Activated CD4-positive, alpha-beta T cell treated with anti-CD3 and anti-CD28 coated beads, Interleukin-2, amount 10 ng/mL, durations not matched to agents 24 days and 14 days (primary cell): Measurements from ENCODE around the gene TMEM259. TPM values are rescaled to one million over a fixed set of nuclear protein-coding genes. Genes with fewer than 3 reads are reported as not detected.

Experiments used
- DNase-seq: peaks from one replicate; pipeline ENCODE4 v3.0.0; 2022
- H3K27ac Mint-ChIP-seq: one replicate; pipeline ENCODE4 v1.8.0; 2022; ENCODE audit warnings: mild to moderate bottlenecking, mixed read lengths
- H3K27me3 Mint-ChIP-seq: one replicate; pipeline ENCODE4 v1.8.0; 2022; ENCODE audit warnings: mixed read lengths
- H3K36me3 Mint-ChIP-seq: one replicate; pipeline ENCODE4 v1.8.0; 2022; ENCODE audit warnings: low read depth, mild to moderate bottlenecking, mixed read lengths
- H3K4me1 Mint-ChIP-seq: one replicate; pipeline ENCODE4 v1.8.0; 2021; ENCODE audit warnings: mixed read lengths
- H3K4me3 Mint-ChIP-seq: one replicate; pipeline ENCODE4 v1.8.0; 2022; ENCODE audit warnings: mild to moderate bottlenecking, moderate library complexity, mixed read lengths
- H3K9me3 Mint-ChIP-seq: one replicate; pipeline ENCODE4 v1.8.0; 2021; ENCODE audit warnings: mixed read lengths
- intact Hi-C: fragments of 100-400 bp; cut with micrococcal nuclease; formaldehyde crosslinking; loops from one replicate; pipeline ENCODE4 v1.15.1; 2023
- total RNA-seq: library from RNA; stranded (reverse); gene quantifications from 2 replicates; pipeline ENCODE4 v1.2.3, GENCODE V29; 2022

TMEM259 gene
- total RNA-seq, 1 donor from 2014 or later: 156 TPM

GRCh38 chr19:1001538-1002166, 19.3 kb downstream of the TMEM259 start:
- no peaks in the 10 kb centered on the region for H3K9me3 Mint-ChIP-seq
- H3K4me3 Mint-ChIP-seq: peak overlapping the region; percentile 44
- no peak overlapping the region for H3K27ac Mint-ChIP-seq
- DNase-seq: peak; percentile 93
- peaks cover 32% of the 10 kb centered on the region for H3K27me3 Mint-ChIP-seq
- intact Hi-C loops: loop anchor here (1.0 kb wide), 2 partner anchors 80 to 231 kb away; no protein-coding TSS in a partner anchor
- peaks cover 2% of the 10 kb centered on the region for H3K36me3 Mint-ChIP-seq
- H3K4me1 Mint-ChIP-seq: peaks cover 6% of the 10 kb centered on the region

GRCh38 chr19:1000591-1001537, 20.1 kb downstream of the TMEM259 start:
- peaks cover 10% of the 10 kb centered on the region for H3K4me1 Mint-ChIP-seq
- intact Hi-C loops: loop anchor here (1.0 kb wide), 2 partner anchors 80 to 231 kb away; no protein-coding TSS in a partner anchor
- H3K4me3 Mint-ChIP-seq: peak overlapping the region; percentile 44
- no peaks in the 10 kb centered on the region for H3K9me3 Mint-ChIP-seq
- H3K36me3 Mint-ChIP-seq: peaks cover 5% of the 10 kb centered on the region
- DNase-seq: no peak
- H3K27ac Mint-ChIP-seq: peak overlapping the region; percentile 48
- peaks cover 36% of the 10 kb centered on the region for H3K27me3 Mint-ChIP-seq

GRCh38 chr19:1000095-1000494, 20.8 kb downstream of the TMEM259 start, which contains the start of gene GRIN3B:
TSS of gene GRIN3B (plus strand) at chr19:1000419. CDS start at chr19:1000438, 19 bp downstream.
- DNase-seq: peak; percentile 87
- Mint-ChIP-seq H3K4me3 (peak within 1 kb of the TSS; percentile 44), H3K27ac (peak within 1 kb of the TSS; percentile 48), H3K27me3 (peaks cover 36% of the 10 kb centered on the region), H3K4me1 (peaks cover 9% of the 10 kb centered on the region), H3K9me3 (no peaks in the 10 kb centered on the region), H3K36me3 (peaks cover 5% of the 10 kb centered on the region)
- intact Hi-C loops: no loop called here

DNA sequence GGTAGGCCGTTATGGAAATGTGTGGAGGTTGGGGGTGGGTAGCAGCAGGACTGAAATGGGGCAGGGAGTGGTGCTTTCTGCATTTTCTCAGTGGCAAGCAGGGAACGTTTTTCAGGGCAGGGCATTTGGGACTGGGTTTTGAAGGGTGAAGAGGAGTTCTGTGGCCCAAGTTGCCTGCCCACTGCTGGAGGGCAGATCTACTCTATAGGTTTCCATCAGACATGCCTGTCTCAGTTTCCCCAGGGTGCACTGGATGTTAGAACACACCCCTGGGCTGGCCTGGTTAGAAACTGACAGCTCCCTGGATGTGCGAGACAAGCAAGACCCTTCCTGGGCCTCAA, 21.6 kb downstream of the TMEM259 start:
- peaks cover 5% of the 10 kb centered on the region for H3K36me3 Mint-ChIP-seq
- H3K9me3 Mint-ChIP-seq: no peaks in the 10 kb centered on the region
- peaks cover 9% of the 10 kb centered on the region for H3K4me1 Mint-ChIP-seq
- H3K4me3 Mint-ChIP-seq: peak overlapping the region; percentile 5
- no peak for DNase-seq
- H3K27ac Mint-ChIP-seq: no peak overlapping the region
- peaks cover 36% of the 10 kb centered on the region for H3K27me3 Mint-ChIP-seq
- intact Hi-C loops: no loop called here

DNA sequence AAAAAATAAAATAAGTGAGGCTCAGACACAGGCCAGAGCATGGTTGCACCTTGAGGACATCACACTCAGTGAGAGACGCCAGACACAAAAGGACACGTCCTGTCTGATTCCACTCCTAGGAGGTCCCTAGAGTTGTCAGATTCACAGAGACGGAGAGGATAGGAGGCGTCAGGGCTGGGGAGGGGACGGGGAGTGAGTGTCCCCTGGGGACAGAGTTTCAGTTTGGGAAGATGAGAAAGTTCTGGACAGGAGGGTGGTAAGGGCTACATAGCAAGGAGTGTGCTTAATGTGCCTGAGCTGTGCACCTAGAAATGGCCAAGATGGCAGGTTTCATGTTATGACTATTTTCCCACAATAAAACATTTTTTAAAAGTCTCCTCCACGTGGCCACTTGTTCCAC, 22.9 kb downstream of the TMEM259 start:
- intact Hi-C loops: no loop called here
- Mint-ChIP-seq H3K36me3 (peaks cover 10% of the 10 kb centered on the region), H3K27me3 (peaks cover 36% of the 10 kb centered on the region), H3K27ac (no peak overlapping the region), H3K4me1 (peaks cover 9% of the 10 kb centered on the region), H3K9me3 (no peaks in the 10 kb centered on the region), H3K4me3 (no peak overlapping the region)
- no peak for DNase-seq

DNA sequence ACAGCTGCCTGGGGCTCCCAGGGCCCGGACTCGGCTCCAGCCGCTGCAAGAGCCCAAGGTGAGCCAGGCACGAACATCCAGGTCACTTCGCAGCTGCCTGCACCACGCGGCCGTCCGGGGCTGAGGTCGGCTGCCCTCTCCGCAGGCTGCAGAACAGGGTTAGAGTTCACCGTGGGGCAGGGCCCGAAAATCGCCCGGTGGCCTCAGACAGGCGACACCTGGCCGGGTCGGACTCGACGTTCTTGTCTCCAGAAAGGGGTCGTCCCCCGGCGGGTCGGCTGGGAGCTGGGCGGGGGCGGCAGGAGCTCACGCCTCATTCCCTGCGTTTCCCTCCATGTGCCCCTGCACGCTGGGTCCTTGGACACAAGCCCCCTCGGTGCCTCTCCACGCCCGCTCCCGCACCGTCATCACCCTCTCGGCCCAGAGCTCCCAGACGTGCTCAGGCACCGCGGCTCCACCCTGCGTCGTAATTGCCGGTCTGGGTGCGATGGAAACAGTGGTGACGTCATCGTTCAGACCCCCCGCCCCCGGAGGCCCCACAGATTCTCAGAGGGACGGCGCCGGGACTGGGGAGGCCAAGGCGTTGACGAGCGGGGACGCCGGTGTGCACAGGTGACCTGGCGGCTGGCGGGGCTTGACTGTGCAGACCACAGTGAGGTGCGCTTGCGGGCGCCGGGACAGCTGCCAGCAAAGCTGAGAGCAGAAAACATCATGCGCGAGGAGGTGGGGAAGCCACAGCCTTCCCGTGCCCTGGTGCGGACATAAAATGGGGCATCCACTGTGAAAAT, 24.7 kb downstream of the TMEM259 start:
- H3K36me3 Mint-ChIP-seq: peaks cover 12% of the 10 kb centered on the region
- peak overlapping the region; percentile 53 for H3K27ac Mint-ChIP-seq
- H3K4me1 Mint-ChIP-seq: peaks cover 8% of the 10 kb centered on the region
- peaks cover 31% of the 10 kb centered on the region for H3K27me3 Mint-ChIP-seq
- peak overlapping the region; percentile 69 for H3K4me3 Mint-ChIP-seq
- peak; percentile 91 for DNase-seq
- H3K9me3 Mint-ChIP-seq: no peaks in the 10 kb centered on the region
- intact Hi-C loops: no loop called here

- intact Hi-C loops: no loop called here
- H3K4me3 Mint-ChIP-seq: no peak overlapping the region
Measured at GRCh38 chr19:995051-995827, 25.7 kb downstream of the TMEM259 start.

GRCh38 chr19:994516-994915, 26.4 kb downstream of the TMEM259 start:
- intact Hi-C loops: no loop called here
- Mint-ChIP-seq H3K9me3 (no peaks in the 10 kb centered on the region), H3K4me1 (peaks cover 7% of the 10 kb centered on the region), H3K27ac (no peak overlapping the region), H3K27me3 (peaks cover 25% of the 10 kb centered on the region), H3K4me3 (no peak overlapping the region), H3K36me3 (peaks cover 17% of the 10 kb centered on the region)
- DNase-seq: no peak

More at GRCh38 chr19:995051-995827, 25.7 kb downstream of the TMEM259 start:
- no peak for DNase-seq
- Mint-ChIP-seq H3K27me3 (peaks cover 28% of the 10 kb centered on the region), H3K4me1 (peaks cover 7% of the 10 kb centered on the region), H3K36me3 (peaks cover 17% of the 10 kb centered on the region), H3K27ac (no peak overlapping the region), H3K9me3 (no peaks in the 10 kb centered on the region)

DNA sequence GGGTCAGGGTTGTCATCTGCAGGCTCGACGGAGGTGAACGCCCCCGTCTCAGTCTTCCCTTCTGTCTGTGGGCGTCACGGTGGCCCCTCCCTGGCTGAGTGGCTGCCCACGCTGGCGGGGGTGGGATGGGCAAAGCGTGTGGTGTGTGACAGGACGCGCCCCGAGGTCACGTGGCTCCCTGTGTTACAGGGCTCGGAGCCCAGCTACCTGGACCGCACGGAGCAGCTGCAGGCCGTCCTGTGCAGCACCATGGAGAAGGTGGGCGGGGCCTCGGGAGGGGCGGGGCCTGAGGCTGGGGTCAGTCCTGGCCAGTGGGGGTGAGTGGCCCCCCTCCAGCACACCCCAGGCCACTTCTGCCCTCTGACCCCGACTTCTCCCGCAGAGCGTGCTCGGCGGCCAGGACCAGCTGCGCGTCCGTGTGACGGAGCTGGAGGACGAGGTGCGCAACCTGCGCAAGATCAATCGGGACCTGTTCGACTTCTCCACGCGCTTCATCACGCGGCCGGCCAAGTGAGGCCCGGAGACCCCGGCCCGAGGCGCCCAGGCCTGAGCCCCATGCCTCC, 27.0 kb downstream of the TMEM259 start:
- no peak overlapping the region for H3K27ac Mint-ChIP-seq
- intact Hi-C loops: no loop called here
- no peak for DNase-seq
- H3K4me3 Mint-ChIP-seq: no peak overlapping the region
- H3K9me3 Mint-ChIP-seq: no peaks in the 10 kb centered on the region
- H3K4me1 Mint-ChIP-seq: peaks cover 7% of the 10 kb centered on the region
- peaks cover 19% of the 10 kb centered on the region for H3K27me3 Mint-ChIP-seq
- H3K36me3 Mint-ChIP-seq: peaks cover 17% of the 10 kb centered on the region

GRCh38 chr19:993361-993830, 27.5 kb downstream of the TMEM259 start:
- H3K27ac Mint-ChIP-seq: no peak overlapping the region
- no peaks in the 10 kb centered on the region for H3K9me3 Mint-ChIP-seq
- intact Hi-C loops: no loop called here
- H3K27me3 Mint-ChIP-seq: peaks cover 16% of the 10 kb centered on the region
- H3K36me3 Mint-ChIP-seq: peaks cover 21% of the 10 kb centered on the region
- peaks cover 5% of the 10 kb centered on the region for H3K4me1 Mint-ChIP-seq
- DNase-seq: no peak
- H3K4me3 Mint-ChIP-seq: no peak overlapping the region

DNA sequence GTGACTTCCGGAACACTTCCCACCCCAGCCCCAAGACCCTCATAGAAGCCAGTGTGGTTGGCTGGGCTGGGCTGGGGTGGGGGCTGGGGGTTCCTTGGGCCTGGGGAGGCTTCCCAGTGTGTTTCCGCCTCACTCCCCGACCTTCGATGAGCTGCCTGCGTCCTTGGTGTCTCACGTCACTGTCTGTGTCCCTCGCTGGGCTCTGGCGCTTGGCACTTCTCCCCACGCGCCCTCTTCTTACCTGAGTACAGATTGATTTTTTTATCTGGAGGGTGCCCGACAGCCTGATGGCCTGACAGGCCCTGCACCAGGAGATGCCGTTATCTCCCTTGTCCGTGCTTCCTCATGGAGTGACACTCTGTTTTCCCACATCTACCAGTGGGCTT, 28.3 kb downstream of the TMEM259 start:
- DNase-seq: no peak
- H3K27me3 Mint-ChIP-seq: peaks cover 10% of the 10 kb centered on the region
- H3K4me1 Mint-ChIP-seq: peaks cover 5% of the 10 kb centered on the region
- intact Hi-C loops: no loop called here
- no peak overlapping the region for H3K27ac Mint-ChIP-seq
- no peaks in the 10 kb centered on the region for H3K9me3 Mint-ChIP-seq
- H3K4me3 Mint-ChIP-seq: no peak overlapping the region
- H3K36me3 Mint-ChIP-seq: peaks cover 23% of the 10 kb centered on the region

DNA sequence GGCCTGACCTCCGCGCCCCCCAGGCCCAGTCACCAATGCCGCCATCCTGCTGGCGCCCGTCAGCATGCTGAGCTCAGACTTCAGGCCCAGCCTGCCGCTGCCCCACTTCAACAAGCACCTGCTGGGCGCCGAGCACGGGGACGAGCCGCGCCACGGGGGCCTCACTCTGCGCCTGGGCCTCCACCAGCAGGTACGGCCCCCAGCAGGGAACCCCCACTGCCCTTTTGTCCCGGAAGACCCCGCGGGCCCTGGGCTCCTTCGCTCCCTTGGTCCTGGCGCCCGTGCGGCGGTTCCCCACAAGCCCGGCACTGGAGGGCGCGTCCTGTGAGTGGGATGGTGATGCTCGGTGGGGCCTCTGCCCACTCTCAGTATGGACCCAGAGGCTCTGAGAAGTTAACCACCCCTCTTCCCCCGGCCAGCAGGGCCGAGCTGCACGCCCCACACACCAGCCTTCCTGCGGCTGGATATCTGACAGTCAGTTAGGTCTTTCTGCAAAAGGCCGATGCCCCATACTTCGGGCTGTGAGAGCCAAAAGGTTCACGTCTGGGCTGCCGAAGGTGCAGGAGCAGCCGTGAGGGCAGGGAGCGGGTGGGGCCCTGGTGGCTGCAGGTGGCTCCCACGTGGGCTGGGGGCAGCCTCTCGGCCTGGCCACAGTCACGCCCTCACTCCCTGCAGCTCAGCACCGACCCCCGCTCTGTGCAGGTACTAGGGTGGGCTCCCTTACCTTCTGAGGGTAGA, 28.8 kb downstream of the TMEM259 start:
- Mint-ChIP-seq H3K4me1 (peaks cover 5% of the 10 kb centered on the region), H3K36me3 (peaks cover 24% of the 10 kb centered on the region), H3K27me3 (peaks cover 8% of the 10 kb centered on the region), H3K4me3 (no peak overlapping the region), H3K27ac (no peak overlapping the region), H3K9me3 (no peaks in the 10 kb centered on the region)
- intact Hi-C loops: no loop called here
- no peak for DNase-seq
